Smooth muscle cell (in vitro differentiated cells): Measurements from ENCODE around the gene KIAA1614. TPM values are rescaled to one million over a fixed set of nuclear protein-coding genes. Genes with fewer than 3 reads are reported as not detected.

Experiments used
- DNase-seq: peaks from one replicate; lab custom pipeline; 2025; ENCODE audit not compliant: unreplicated experiment; lab: John Stamatoyannopoulos, UW
- H2AFZ ChIP-seq: fragments of 200-600 bp; sonication (generic); 2 replicates; pipeline ENCODE4 v1.6.0; 2016; ENCODE audit warnings: antibody characterized with exemption, low read depth, mild to moderate bottlenecking
- H3F3A ChIP-seq: fragments of 200-600 bp; sonication (generic); 2 replicates; pipeline ENCODE4 v1.6.0; 2017; ENCODE audit warnings: antibody characterized with exemption, low read depth
- H3K27ac ChIP-seq: fragments of 200-600 bp; sonication (generic); 2 replicates; pipeline ENCODE4 v1.5.1; 2016; ENCODE audit warnings: low read depth, mild to moderate bottlenecking
- H3K27me3 ChIP-seq: fragments of 200-600 bp; sonication (generic); 2 replicates; pipeline ENCODE4 v1.6.1; 2016; ENCODE audit warnings: low read depth, mild to moderate bottlenecking
- H3K36me3 ChIP-seq: fragments of 200-600 bp; sonication (generic); 2 replicates; pipeline ENCODE4 v1.5.1; 2016; ENCODE audit warnings: low read depth
- H3K4me1 ChIP-seq: fragments of 200-600 bp; sonication (generic); 2 replicates; pipeline ENCODE4 v1.5.1; 2016; ENCODE audit warnings: low read depth
- H3K4me2 ChIP-seq: fragments of 200-600 bp; sonication (generic); 2 replicates; pipeline ENCODE4 v1.6.0; 2016; ENCODE audit warnings: mild to moderate bottlenecking
- H3K4me3 ChIP-seq: fragments of 200-600 bp; sonication (generic); 2 replicates; pipeline ENCODE4 v1.5.1; 2016; ENCODE audit warnings: mild to moderate bottlenecking
- H3K79me2 ChIP-seq: fragments of 200-600 bp; sonication (generic); 2 replicates; pipeline ENCODE4 v1.6.0; 2016; ENCODE audit warnings: low read depth, mild to moderate bottlenecking
- H3K9ac ChIP-seq: fragments of 200-600 bp; sonication (generic); 2 replicates; pipeline ENCODE4 v1.6.0; 2016; ENCODE audit warnings: low read depth
- H3K9me3 ChIP-seq: fragments of 200-600 bp; sonication (generic); replicated peaks from 2 replicates; pipeline ENCODE4 v1.5.1; 2016; ENCODE audit warnings: low read depth
- H4K20me1 ChIP-seq: fragments of 200-600 bp; sonication (generic); 2 replicates; pipeline ENCODE4 v1.6.0; 2016; ENCODE audit warnings: low read depth
- WGBS: methylation state at CpG from one replicate; pipeline ENCODE4 v1.1.7; 2016; ENCODE audit warnings: low lambda C conversion rate; 5-methylcytosine and 5-hydroxymethylcytosine counted together
- polyA plus RNA-seq: library from polyadenylated mRNA; unstranded; fragments of >200 nt; fragmentation: Nextera tagmentation; extraction: Ambion mirVana; gene quantifications from 2 replicates; pipeline ENCODE4 v1.2.1, GENCODE V29; 2016
- total RNA-seq: library from RNA; depleted of rRNA; stranded (reverse); fragments of >200 nt; gene quantifications from 2 replicates; pipeline ENCODE4 v1.2.3, GENCODE V29; 2014
- TF ChIP-seq, protein P1 (sequence below): fragments of 200-600 bp; sonication (generic); IDR thresholded peaks from 2 replicates; pipeline ENCODE4 v1.5.1; 2017; ENCODE audit warnings: borderline replicate concordance, mild to moderate bottlenecking, antibody characterized with exemption; ENCODE audit not compliant: insufficient read depth, poor library complexity, severe bottlenecking

KIAA1614 gene
- total and polyA plus RNA-seq, 2 experiments from 2014 or later, result 2.9 to 3.2 TPM

- 97% methylated on average over 11 of the region's 11 CpGs for WGBS
- Histone ChIP-seq H3K4me2 (no peak overlapping the region), H3K36me3 (no peaks in the 10 kb centered on the region), H3F3A (no peaks in the 10 kb centered on the region), H3K9me3 (no peaks in the 10 kb centered on the region), H4K20me1 (no peaks in the 10 kb centered on the region), H3K79me2 (peaks cover 10% of the 10 kb centered on the region), H3K27me3 (no peaks in the 10 kb centered on the region), H2AFZ (no peak overlapping the region), H3K9ac (no peak overlapping the region), H3K27ac (no peak overlapping the region), H3K4me3 (no peak overlapping the region), H3K4me1 (peaks cover 14% of the 10 kb centered on the region)
- DNase-seq, result no peak
- TF ChIP-seq, protein P1, sequence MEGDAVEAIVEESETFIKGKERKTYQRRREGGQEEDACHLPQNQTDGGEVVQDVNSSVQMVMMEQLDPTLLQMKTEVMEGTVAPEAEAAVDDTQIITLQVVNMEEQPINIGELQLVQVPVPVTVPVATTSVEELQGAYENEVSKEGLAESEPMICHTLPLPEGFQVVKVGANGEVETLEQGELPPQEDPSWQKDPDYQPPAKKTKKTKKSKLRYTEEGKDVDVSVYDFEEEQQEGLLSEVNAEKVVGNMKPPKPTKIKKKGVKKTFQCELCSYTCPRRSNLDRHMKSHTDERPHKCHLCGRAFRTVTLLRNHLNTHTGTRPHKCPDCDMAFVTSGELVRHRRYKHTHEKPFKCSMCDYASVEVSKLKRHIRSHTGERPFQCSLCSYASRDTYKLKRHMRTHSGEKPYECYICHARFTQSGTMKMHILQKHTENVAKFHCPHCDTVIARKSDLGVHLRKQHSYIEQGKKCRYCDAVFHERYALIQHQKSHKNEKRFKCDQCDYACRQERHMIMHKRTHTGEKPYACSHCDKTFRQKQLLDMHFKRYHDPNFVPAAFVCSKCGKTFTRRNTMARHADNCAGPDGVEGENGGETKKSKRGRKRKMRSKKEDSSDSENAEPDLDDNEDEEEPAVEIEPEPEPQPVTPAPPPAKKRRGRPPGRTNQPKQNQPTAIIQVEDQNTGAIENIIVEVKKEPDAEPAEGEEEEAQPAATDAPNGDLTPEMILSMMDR, result no peak
Measured at GRCh38 chr1:180915426-180915965, 2.8 kb downstream of the KIAA1614 start.

GRCh38 chr1:180916012-180916770 lies 3.5 kb downstream of the KIAA1614 start:
- WGBS, result 93% methylated on average over 17 of the region's 17 CpGs
- DNase-seq, result no peak

DNA sequence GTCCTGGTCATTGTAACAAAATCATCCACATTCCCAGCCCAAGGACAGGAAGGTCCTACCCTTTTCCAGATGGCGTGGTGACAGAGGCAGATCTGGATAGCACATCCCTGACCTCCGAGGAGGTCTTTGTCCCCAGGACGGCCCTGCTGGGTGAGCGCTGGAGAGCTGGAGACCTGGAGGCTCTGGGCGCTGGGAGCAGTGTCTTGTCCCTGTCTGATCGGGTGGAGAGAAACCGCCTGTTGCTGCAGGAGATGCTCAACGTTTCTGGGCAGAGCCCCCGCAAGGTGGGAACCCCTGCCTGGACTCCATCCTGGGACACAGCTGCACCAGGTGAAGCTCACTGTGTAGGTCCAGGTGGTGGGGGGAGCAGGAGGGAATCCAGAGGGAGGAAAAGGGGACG lies 4.1 kb downstream of the KIAA1614 start:
- Histone ChIP-seq H4K20me1 (no peaks in the 10 kb centered on the region), H3F3A (no peaks in the 10 kb centered on the region), H2AFZ (no peak overlapping the region), H3K9ac (no peak overlapping the region), H3K27me3 (no peaks in the 10 kb centered on the region), H3K9me3 (no peaks in the 10 kb centered on the region), H3K4me1 (peaks cover 8% of the 10 kb centered on the region), H3K4me2 (no peak overlapping the region), H3K4me3 (no peak overlapping the region), H3K36me3 (no peaks in the 10 kb centered on the region), H3K79me2 (peaks cover 10% of the 10 kb centered on the region), H3K27ac (no peak overlapping the region)
- WGBS, result 92% methylated on average over 9 of the region's 10 CpGs
- no peak for DNase-seq
- TF ChIP-seq, protein P1, result no peak

More at GRCh38 chr1:180916012-180916770, 3.5 kb downstream of the KIAA1614 start:
- H3K4me1 ChIP-seq, result peaks cover 13% of the 10 kb centered on the region
- no peak overlapping the region for H3K27ac ChIP-seq
- H3K9me3 ChIP-seq, result no peaks in the 10 kb centered on the region
- TF ChIP-seq, protein P1, result no peak
- peaks cover 10% of the 10 kb centered on the region for H3K79me2 ChIP-seq
- H3K27me3 ChIP-seq, result no peaks in the 10 kb centered on the region
- H3K4me2 ChIP-seq, result no peak overlapping the region
- H3K36me3 ChIP-seq, result no peaks in the 10 kb centered on the region
- H2AFZ ChIP-seq, result no peak overlapping the region
- no peaks in the 10 kb centered on the region for H4K20me1 ChIP-seq
- H3K4me3 ChIP-seq, result no peak overlapping the region
- no peaks in the 10 kb centered on the region for H3F3A ChIP-seq
- no peak overlapping the region for H3K9ac ChIP-seq
